NCI-H526 treated with DMSO at 0.1 percent for 48 hours (cell line): ENCODE data around the gene UBE2G1.

Experiments
- DNase-seq: peaks from one replicate; lab custom pipeline; 2025; lab: John Stamatoyannopoulos, UW

The UBE2G1 gene

DNA sequence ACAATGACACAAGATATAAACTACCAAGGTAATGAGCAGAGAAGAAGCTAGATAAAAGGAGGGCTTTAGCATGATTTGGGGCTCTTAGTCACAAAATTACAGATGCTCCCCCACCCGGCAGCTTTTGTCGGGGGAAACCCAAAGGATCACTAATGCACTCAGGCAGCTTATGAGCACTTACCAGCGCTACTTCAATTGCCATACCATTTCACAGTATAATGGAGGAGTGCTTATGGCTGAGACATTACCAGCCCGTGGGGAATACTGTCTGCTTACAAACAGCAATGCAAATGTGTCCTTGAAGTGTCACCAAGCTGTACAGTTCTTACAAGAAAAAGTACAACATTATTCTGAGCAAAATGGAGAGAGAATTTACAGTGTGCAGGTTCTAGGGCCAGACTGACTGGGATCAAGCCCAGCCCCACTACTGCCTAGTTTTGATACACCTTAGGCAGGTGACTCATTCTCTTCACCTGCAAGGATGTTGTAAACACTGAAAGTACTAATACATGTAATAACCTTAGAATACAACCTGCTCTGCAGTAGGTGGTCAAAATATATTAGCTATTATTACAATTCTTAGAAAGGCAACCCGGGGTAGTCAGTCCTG is 119.0 kb downstream of the UBE2G1 start:
- DNase-seq: no peak

- no peak for DNase-seq
These were observed 119.8 kb downstream of the UBE2G1 start for GRCh38 chr17:4246674-4247073.

DNA sequence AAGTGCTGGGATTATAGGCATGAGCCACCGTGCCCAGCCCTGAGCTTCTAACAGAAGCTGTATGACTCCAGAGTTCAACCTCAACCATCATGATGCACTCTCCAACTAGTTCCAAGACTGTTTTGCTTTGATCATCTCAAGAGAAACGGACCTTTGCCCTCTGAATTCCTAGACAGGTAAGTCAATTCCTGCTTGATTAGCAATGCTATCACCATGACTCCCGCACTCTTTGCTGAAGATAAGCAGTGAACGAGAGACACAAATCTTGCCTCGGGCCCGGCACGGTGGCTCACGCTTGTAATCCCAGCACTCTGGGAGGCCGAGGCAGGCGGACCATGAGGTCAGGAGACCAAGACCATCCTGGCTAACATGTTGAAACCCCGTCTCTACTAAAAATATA is 124.9 kb downstream of the UBE2G1 start:
- DNase-seq: no peak

DNA sequence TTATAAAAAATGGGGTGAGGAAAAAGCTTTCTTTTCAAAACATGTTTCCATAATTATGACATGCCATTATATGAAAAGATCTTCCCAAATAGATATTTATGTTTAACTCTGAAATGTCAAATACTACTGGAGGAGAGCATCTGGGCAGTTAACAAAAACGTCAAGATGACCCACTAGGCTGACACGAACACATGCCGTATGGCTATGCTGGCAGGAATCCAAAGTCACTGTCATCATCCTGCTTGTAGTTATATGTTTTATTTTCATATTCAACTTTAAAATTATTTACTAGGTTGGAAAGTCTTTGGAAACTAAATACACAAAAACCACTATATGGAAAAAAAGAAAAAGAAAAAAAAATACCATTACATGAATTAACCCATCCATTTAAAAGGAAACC is 130.0 kb downstream of the UBE2G1 start:
- no peak for DNase-seq

DNA sequence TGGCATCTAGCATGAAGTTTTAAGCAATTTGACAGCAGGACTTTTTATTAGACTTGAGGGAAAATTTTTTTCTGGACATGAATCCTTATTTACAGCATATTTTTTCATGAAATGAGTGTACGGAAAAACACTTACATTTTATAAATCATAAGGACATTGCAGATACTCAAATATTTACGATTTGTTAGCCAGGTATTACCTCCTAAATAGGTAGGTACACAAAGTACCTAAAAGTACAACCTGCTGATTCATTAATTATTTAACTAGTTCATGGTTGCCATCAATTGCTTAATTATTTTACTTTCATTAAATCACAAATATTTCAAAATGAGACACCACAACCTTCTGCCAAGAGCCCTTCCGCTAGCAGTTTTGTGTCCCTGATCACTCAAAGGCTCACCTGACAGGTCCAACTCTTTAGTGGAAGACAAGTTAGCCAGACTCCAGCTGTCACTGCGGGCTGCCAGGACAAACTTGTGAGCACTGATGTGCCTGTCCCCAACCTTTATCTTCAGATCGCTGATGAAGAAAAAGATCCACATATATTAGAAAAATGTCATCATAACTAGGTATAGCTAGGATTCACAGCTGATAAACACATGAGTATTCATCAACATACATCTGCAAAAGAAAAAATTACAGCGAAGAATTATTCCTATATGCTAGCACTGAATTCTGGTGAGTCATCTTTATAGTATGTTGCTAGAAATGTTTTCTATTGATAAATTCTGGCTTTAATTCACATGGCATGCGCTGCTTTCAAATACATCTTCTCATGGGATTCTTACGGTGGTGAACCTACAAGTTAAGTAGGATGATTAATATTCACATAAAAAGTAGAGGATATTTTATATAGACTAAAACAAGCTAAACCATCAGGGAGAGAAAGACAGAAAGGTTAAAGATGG is 130.8 kb downstream of the UBE2G1 start:
- no peak for DNase-seq

GRCh38 chr17:4234401-4234800 is 132.1 kb downstream of the UBE2G1 start:
- DNase-seq: no peak

DNA sequence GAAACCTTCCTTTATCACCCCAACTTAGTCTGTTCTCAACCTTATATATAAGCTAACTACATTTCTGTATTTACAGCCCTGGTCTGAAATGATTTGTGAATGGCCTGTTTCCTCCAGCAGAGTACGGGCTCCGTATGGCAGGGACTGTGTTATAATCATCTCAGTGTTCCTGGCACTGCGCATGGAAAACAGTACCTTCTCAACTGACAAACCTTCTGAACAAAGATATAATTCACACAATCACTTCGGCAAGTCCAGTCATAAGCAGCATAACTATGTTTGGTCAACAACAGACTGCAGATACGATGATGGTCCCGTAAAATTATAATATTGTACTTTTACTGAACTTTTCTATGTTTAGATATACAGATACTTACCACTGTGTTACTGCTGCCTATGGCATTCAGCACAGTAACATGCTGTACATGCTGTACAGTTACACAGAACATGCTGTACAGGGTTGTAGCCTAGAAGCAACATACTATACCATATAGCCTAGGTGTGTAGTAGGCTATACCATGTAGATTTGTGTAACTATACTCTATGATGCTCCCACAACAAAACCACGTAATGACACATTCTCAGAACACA is 132.7 kb downstream of the UBE2G1 start:
- DNase-seq: no peak

- DNase-seq: no peak
These were observed 134.2 kb downstream of the UBE2G1 start for GRCh38 chr17:4232168-4232813.

DNA sequence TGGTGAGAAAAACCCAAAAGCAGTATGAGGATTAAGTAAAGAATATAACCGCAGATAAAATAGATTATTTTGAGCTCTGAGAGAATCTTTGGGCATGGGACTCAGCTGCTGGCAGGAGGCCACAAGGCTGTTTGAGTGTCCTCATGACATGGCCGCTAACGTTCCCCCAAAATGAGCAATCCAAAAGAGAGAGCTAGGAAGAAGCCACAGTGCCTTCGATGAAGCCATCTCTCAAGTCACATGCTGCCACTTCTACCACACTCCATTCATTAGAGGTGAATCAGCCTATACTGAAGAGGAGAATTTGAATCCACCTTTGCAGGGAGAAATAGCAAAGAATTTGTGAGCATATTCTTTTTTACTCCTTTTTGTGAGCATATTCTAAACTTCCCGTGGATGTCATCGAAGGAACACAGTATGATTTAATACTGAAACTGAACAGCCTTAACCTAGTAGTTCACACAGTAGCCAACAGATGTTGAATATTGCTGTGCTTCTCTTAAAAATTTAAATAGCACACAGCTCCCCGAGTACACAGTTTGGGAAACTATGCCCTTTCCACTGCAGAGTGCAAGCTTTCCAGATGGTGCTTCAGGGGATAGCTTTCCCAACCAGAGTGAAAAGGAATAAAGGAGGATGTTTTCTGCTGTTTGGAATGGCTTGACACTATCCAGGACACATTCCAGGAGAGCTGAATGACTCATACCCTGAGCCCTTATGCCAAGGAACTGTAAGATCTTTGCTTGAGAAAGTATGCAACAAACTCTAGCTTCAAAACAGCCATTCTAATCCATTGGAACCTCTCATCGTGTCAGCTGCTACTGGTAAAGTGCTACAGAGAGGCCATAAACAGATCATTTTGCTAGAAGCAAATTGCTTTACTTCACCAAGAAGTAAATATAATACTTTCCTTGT is 136.6 kb downstream of the UBE2G1 start:
- DNase-seq: no peak

DNA sequence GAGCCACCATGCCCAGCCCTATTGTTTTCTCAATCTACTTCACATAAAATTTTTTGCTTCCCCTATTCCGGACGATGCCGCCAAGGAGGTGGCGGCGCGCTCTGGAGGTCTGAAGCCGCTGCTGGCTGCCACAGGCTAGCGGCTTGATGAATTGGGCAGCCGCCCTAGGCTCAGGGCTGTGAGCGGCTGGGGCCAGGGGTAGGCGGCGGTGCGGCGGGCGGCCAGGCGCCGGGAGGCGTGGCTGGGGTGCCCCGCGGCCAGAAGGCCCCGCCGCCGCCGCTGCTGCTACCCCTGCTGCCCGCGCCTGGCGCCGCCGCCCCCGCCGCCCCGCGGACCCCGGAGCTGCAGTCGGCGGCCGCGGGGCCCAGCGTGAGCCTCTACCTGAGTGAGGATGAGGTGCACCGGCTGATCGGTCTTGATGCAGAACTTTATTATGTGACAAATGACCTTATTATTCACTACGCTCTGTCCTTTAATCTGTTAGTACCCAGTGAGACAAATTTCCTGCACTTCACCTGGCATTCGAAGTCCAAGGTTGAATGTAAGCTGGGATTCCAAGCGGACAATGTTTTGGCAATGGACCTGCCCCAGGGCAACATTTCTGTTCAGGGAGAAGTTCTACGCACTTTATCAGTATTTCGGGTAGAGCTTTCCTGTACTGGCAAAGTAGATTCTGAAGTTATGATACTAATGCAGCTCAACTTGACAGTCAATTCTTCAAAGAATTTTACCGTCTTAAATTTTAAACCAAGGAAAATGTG is 144.4 kb downstream of the UBE2G1 start:
- no peak for DNase-seq

GRCh38 chr17:4221163-4221562 is 145.3 kb downstream of the UBE2G1 start:
- DNase-seq: no peak

GRCh38 chr17:4220655-4221054 is 145.8 kb downstream of the UBE2G1 start:
- no peak for DNase-seq
